Measurements from ENCODE around the gene FHIT. TPM values are rescaled to one million over a fixed set of nuclear protein-coding genes. Genes with fewer than 3 reads are reported as not detected.
"Not testable (repeated sequence)": the region's sequence is repeated elsewhere in the genome, so short reads cannot be mapped to it uniquely, and the experiment has no call there.

Gene FHIT
- total RNA-seq, 4 donors from 2014 or later, result 1.6 to 12.9 (median 7.8) TPM

GRCh38 chr3:61223451-61223850 lies 27.8 kb downstream of the FHIT start:
- no peaks in the 10 kb centered on the region for H3K27me3 ChIP-seq
- DNase-seq (ENCODE audit: low spot score in 2 of 2), result no peak
- H3K27ac ChIP-seq, result no peak overlapping the region
- H3K4me1 ChIP-seq, result peaks cover 0 to 4% (median 0%) of the 10 kb centered on the region in 4 donors
- H3K4me3 ChIP-seq, result no peak overlapping the region
- 88 to 90% methylated on average over 2 of the region's 2 CpGs for WGBS, 2 donors
- H3K9me3 ChIP-seq, result no peaks in the 10 kb centered on the region
- H3K36me3 ChIP-seq, result no peaks in the 10 kb centered on the region
- TF ChIP-seq CTCF (IDR thresholded peaks at IDR 0.05), result no peak
- no peak for TF ChIP-seq POLR2A (IDR thresholded peaks at IDR 0.05)
- no peak for TF ChIP-seq EP300 (IDR thresholded peaks at IDR 0.05)

- H3K4me1 ChIP-seq, result peaks cover 0 to 4% (median 0%) of the 10 kb centered on the region in 4 donors
- 66 to 84% methylated on average over 7 of the region's 7 CpGs for WGBS, 2 donors
- H3K27ac ChIP-seq, result no peak overlapping the region
- peaks cover 0 to under 1% (median 0%) of the 10 kb centered on the region in 4 donors for H3K9me3 ChIP-seq
- DNase-seq (ENCODE audit: low spot score in 2 of 2), result no peak
- no peak for TF ChIP-seq CTCF (IDR thresholded peaks at IDR 0.05)
- TF ChIP-seq EP300 (IDR thresholded peaks at IDR 0.05), result no peak
- TF ChIP-seq POLR2A (IDR thresholded peaks at IDR 0.05), result no peak
- no peaks in the 10 kb centered on the region for H3K27me3 ChIP-seq
- no peak overlapping the region for H3K4me3 ChIP-seq
- no peaks in the 10 kb centered on the region for H3K36me3 ChIP-seq
Measured at GRCh38 chr3:61222467-61222866, 28.8 kb downstream of the FHIT start.

- TF ChIP-seq POLR2A (IDR thresholded peaks at IDR 0.05) (no peak), CTCF (IDR thresholded peaks at IDR 0.05) (no peak), EP300 (IDR thresholded peaks at IDR 0.05) (no peak)
- H3K27ac ChIP-seq, result no peak overlapping the region
- H3K9me3 ChIP-seq, result peaks cover 0 to 7% (median 0%) of the 10 kb centered on the region in 4 donors
- peaks cover 0 to 4% (median 0%) of the 10 kb centered on the region in 3 donors for H3K36me3 ChIP-seq
- H3K27me3 ChIP-seq, result no peaks in the 10 kb centered on the region
- H3K4me3 ChIP-seq, result no peak overlapping the region
- WGBS, 2 donors, result 64 to 89% methylated on average over 6 of the region's 6 CpGs
- DNase-seq (ENCODE audit: low spot score in 2 of 2), result no peak
- peaks cover 0 to 4% (median 0%) of the 10 kb centered on the region in 4 donors for H3K4me1 ChIP-seq
Measured at GRCh38 chr3:61221759-61222362, 29.4 kb downstream of the FHIT start.

- H3K4me1 ChIP-seq, result peaks cover 0 to 2% (median 0%) of the 10 kb centered on the region in 4 donors
- H3K4me3 ChIP-seq, result no peak overlapping the region
- no peak overlapping the region for H3K27ac ChIP-seq
- no peak for DNase-seq (ENCODE audit: low spot score in 2 of 2)
- TF ChIP-seq POLR2A (IDR thresholded peaks at IDR 0.05), result no peak
- no peak for TF ChIP-seq EP300 (IDR thresholded peaks at IDR 0.05)
- TF ChIP-seq CTCF (IDR thresholded peaks at IDR 0.05), result no peak
- peaks cover 0 to 4% (median 0%) of the 10 kb centered on the region in 3 donors for H3K36me3 ChIP-seq
- H3K27me3 ChIP-seq, result no peaks in the 10 kb centered on the region
- peaks cover 0 to 12% (median 0%) of the 10 kb centered on the region in 4 donors for H3K9me3 ChIP-seq
- WGBS, 2 donors, result 82 to 87% methylated on average over 4 of the region's 4 CpGs
Measured at GRCh38 chr3:61218504-61218903, 32.7 kb downstream of the FHIT start.

GRCh38 chr3:61216171-61216570 lies 35.1 kb downstream of the FHIT start:
- DNase-seq (ENCODE audit: low spot score in 2 of 2); H3K27me3 ChIP-seq; H3K4me1 ChIP-seq; H3K4me3 ChIP-seq; H3K27ac ChIP-seq; H3K36me3 ChIP-seq: not testable (repeated sequence)
- peaks cover 0 to 12% (median 0%) of the 10 kb centered on the region in 4 donors for H3K9me3 ChIP-seq
- WGBS, 2 donors, result 77 to 93% methylated on average over 3 of the region's 3 CpGs
